H9 (cell line): Measurements from ENCODE around the gene GPR156. TPM values are rescaled to one million over a fixed set of nuclear protein-coding genes. Genes with fewer than 3 reads are reported as not detected.

ENCODE experiments used
- DNase-seq: peaks from one replicate; pipeline ENCODE4 v3.0.0-alpha.2; 2017
- H2AFZ ChIP-seq: one replicate; pipeline ENCODE4 v1.6.1; 2013; ENCODE audit warnings: mild to moderate bottlenecking, low read length, control low read depth, moderate library complexity
- H2AK5ac ChIP-seq: 2 replicates; pipeline ENCODE4 v1.6.1; 2013; ENCODE audit warnings: low read length, control low read depth, mixed read lengths; ENCODE audit not compliant: insufficient read length
- H2BK120ac ChIP-seq: one replicate; pipeline ENCODE4 v1.6.1; 2013; ENCODE audit warnings: low read depth, mild to moderate bottlenecking, low read length, control low read depth, inconsistent platforms; ENCODE audit not compliant: poor library complexity, severe bottlenecking
- H2BK12ac ChIP-seq: 2 replicates; pipeline ENCODE4 v1.6.1; 2013; ENCODE audit warnings: low read length, control low read depth, mixed read lengths, low read depth; ENCODE audit not compliant: insufficient read length
- H2BK15ac ChIP-seq: 2 replicates; pipeline ENCODE4 v1.6.1; 2013; ENCODE audit warnings: low read depth, low read length, control low read depth
- H2BK20ac ChIP-seq: one replicate; pipeline ENCODE4 v1.6.1; 2013; ENCODE audit warnings: low read depth, mild to moderate bottlenecking, low read length, control low read depth, inconsistent platforms; ENCODE audit not compliant: poor library complexity, severe bottlenecking
- H2BK5ac ChIP-seq: 2 replicates; pipeline ENCODE4 v1.6.1; 2013; ENCODE audit warnings: low read length, control low read depth, mixed read lengths; ENCODE audit not compliant: insufficient read length
- H3K14ac ChIP-seq: 2 replicates; pipeline ENCODE4 v1.6.1; 2013; ENCODE audit warnings: low read length, control low read depth; ENCODE audit not compliant: insufficient read depth
- H3K18ac ChIP-seq: 2 replicates; pipeline ENCODE4 v1.6.1; 2013; ENCODE audit warnings: low read depth, mild to moderate bottlenecking, mixed read lengths, low read length, control low read depth; ENCODE audit not compliant: insufficient read length
- H3K23ac ChIP-seq: 2 replicates; pipeline ENCODE4 v1.6.1; 2013; ENCODE audit warnings: low read length, control low read depth, mixed read lengths, low read depth; ENCODE audit not compliant: insufficient read length
- H3K23me2 ChIP-seq: 2 replicates; pipeline ENCODE4 v1.6.1; 2013; ENCODE audit warnings: low read depth, mild to moderate bottlenecking, mixed read lengths, low read length, control low read depth; ENCODE audit not compliant: insufficient read length, poor library complexity, severe bottlenecking
- H3K27ac ChIP-seq: 2 replicates; pipeline ENCODE4 v1.5.1; 2013; ENCODE audit warnings: low read length, control low read depth, mixed read lengths, low read depth; ENCODE audit not compliant: insufficient read length
- H3K27me3 ChIP-seq: 2 replicates; pipeline ENCODE4 v1.6.1; 2013; ENCODE audit warnings: low read length, control low read depth, inconsistent platforms; ENCODE audit not compliant: insufficient read depth
- H3K4ac ChIP-seq: 2 replicates; pipeline ENCODE4 v1.6.1; 2013; ENCODE audit warnings: low read depth, mild to moderate bottlenecking, control low read depth, inconsistent platforms, low read length, moderate library complexity
- H3K4me1 ChIP-seq: 2 replicates; pipeline ENCODE4 v1.6.1; 2013; ENCODE audit warnings: low read length, control low read depth, inconsistent platforms; ENCODE audit not compliant: insufficient read depth
- H3K4me2 ChIP-seq: 2 replicates; pipeline ENCODE4 v1.6.1; 2013; ENCODE audit warnings: low read length, control low read depth, mixed read lengths; ENCODE audit not compliant: insufficient read length, insufficient read depth
- H3K56ac ChIP-seq: 2 replicates; pipeline ENCODE4 v1.6.1; 2013; ENCODE audit warnings: low read depth, mild to moderate bottlenecking, mixed read lengths, low read length, control low read depth; ENCODE audit not compliant: insufficient read length
- H3K79me1 ChIP-seq: 2 replicates; pipeline ENCODE4 v1.6.1; 2013; ENCODE audit warnings: low read depth, mild to moderate bottlenecking, moderate library complexity, low read length, control low read depth, inconsistent platforms; ENCODE audit not compliant: insufficient read depth, poor library complexity, severe bottlenecking
- H3K79me2 ChIP-seq: 2 replicates; pipeline ENCODE4 v1.6.1; 2013; ENCODE audit warnings: low read length, control low read depth, inconsistent platforms; ENCODE audit not compliant: insufficient read depth
- H3K9ac ChIP-seq: 2 replicates; pipeline ENCODE4 v1.6.1; 2013; ENCODE audit warnings: low read length, control low read depth, mixed read lengths; ENCODE audit not compliant: insufficient read length; ENCODE audit errors: extremely low read depth
- H3K9me3 ChIP-seq: one replicate; pipeline ENCODE4 v1.6.1; 2013; ENCODE audit warnings: low read depth, low read length, inconsistent platforms; ENCODE audit not compliant: control insufficient read depth
- H3T11ph ChIP-seq: one replicate; pipeline ENCODE4 v1.6.1; 2013; ENCODE audit warnings: mild to moderate bottlenecking, low read length, control low read depth, inconsistent platforms
- H4K20me1 ChIP-seq: one replicate; pipeline ENCODE4 v1.6.1; 2013; ENCODE audit not compliant: control insufficient read depth, insufficient read length, insufficient read depth
- H4K5ac ChIP-seq: 2 replicates; pipeline ENCODE4 v1.6.1; 2013; ENCODE audit warnings: low read depth, mild to moderate bottlenecking, mixed read lengths, low read length, control low read depth; ENCODE audit not compliant: insufficient read length
- H4K8ac ChIP-seq: replicated peaks from 2 replicates; pipeline ENCODE4 v1.6.1; 2013; ENCODE audit warnings: low read length, control low read depth, mixed read lengths, low read depth; ENCODE audit not compliant: insufficient read length
- H4K91ac ChIP-seq: 2 replicates; pipeline ENCODE4 v1.6.1; 2013; ENCODE audit warnings: low read depth, mild to moderate bottlenecking, moderate library complexity, mixed read lengths, low read length, control low read depth; ENCODE audit not compliant: insufficient read length
- H3K27ac Mint-ChIP-seq, 3 experiments: 2 replicates in 2 of 3; 3 replicates in 1 of 3; pipeline ENCODE4 v1.8.0; 2020 to 2021; ENCODE audit warnings: mixed read lengths in 3 of 3, mild to moderate bottlenecking in 1 of 3, moderate library complexity in 1 of 3
- H3K27me3 Mint-ChIP-seq: 2 replicates; pipeline ENCODE4 v1.8.0; 2021; ENCODE audit warnings: low read depth, mild to moderate bottlenecking, moderate library complexity, mixed read lengths
- H3K36me3 Mint-ChIP-seq, 3 experiments: 2 replicates in 2 of 3; 3 replicates in 1 of 3; pipeline ENCODE4 v1.8.0; 2020 to 2021; ENCODE audit warnings: low read depth in 3 of 3, mixed read lengths in 3 of 3; ENCODE audit not compliant: insufficient read depth in 1 of 3
- H3K4me1 Mint-ChIP-seq, 2 experiments: 2 replicates each; pipeline ENCODE4 v1.8.0; 2020; ENCODE audit warnings: mixed read lengths in 2 of 2
- H3K4me3 Mint-ChIP-seq, 2 experiments: 2 replicates in 1 of 2; 3 replicates in 1 of 2; pipeline ENCODE4 v1.8.0; 2020 to 2021; ENCODE audit warnings: mild to moderate bottlenecking in 2 of 2, mixed read lengths in 2 of 2, moderate library complexity in 1 of 2
- H3K9me3 Mint-ChIP-seq, 2 experiments: 2 replicates in 1 of 2; 3 replicates in 1 of 2; pipeline ENCODE4 v1.8.0; 2020; ENCODE audit warnings: mild to moderate bottlenecking in 2 of 2, mixed read lengths in 2 of 2, moderate library complexity in 1 of 2
- WGBS: extraction: QIAGEN DNeasy Blood & Tissue Kit; methylation state at CpG from one replicate; pipeline ENCODE4 v1.1.7; 2013; ENCODE audit warnings: missing lambda C conversion rate, low lambda C conversion rate, mixed read lengths; ENCODE audit not compliant: insufficient read length; ENCODE audit errors: extremely low coverage; 5-methylcytosine and 5-hydroxymethylcytosine counted together
- total RNA-seq: library from RNA; stranded (reverse); gene quantifications from 2 replicates; pipeline ENCODE4 v1.2.1, GENCODE V29; 2021
- TF ChIP-seq, protein P1 (sequence below): fragments of 200-600 bp; sonication (generic); conservative IDR thresholded peaks from 3 replicates; pipeline ENCODE4 v1.8.0; 2021; ENCODE audit warnings: antibody characterized with exemption, mild to moderate bottlenecking

The GPR156 gene
- total RNA-seq, 1 experiment from 2014 or later = 1.8 TPM

DNA sequence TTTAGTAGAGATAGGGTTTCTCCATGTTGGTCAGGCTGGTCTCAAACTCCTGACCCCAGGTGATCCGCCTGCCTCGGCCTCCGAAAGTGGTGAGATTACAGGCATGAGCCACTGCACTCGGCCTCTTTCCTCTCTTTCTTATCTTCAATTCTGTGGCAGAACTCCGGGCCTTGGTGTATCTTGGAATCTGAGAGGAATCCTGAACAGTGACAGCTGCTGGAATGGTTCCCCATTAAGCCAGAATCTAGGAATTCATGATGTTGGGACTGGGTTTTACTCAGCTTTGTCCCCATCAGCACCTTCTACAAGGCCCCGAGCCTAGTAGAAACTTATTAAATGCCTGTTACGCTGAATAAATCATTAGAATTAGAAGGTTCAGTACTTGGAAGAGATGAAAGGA is 81.4 kb downstream of the GPR156 start:
- H3K9me3 Mint-ChIP-seq = no peaks in the 10 kb centered on the region
- no peak overlapping the region for H2AFZ ChIP-seq
- no peak overlapping the region for H2BK12ac ChIP-seq
- H4K20me1 ChIP-seq = no peaks in the 10 kb centered on the region
- H3K23ac ChIP-seq = no peak overlapping the region
- no peak overlapping the region for H4K5ac ChIP-seq
- H4K8ac ChIP-seq = no peak overlapping the region
- no peak overlapping the region for H3K14ac ChIP-seq
- H3K56ac ChIP-seq = no peak overlapping the region
- no peaks in the 10 kb centered on the region for H3K27me3 ChIP-seq
- H3K27ac ChIP-seq = no peak overlapping the region
- H3K79me2 ChIP-seq = no peaks in the 10 kb centered on the region
- no peak overlapping the region for H2BK15ac ChIP-seq
- no peak overlapping the region for H2BK120ac ChIP-seq
- no peak overlapping the region for H4K91ac ChIP-seq
- no peak overlapping the region for H3K18ac ChIP-seq
- no peaks in the 10 kb centered on the region; the same call in 1 of the 2 replicates for H3K4me1 ChIP-seq
- no CpG with 5 or more reads among the region's 7 CpGs for WGBS
- H3K27ac Mint-ChIP-seq = no peak overlapping the region
- no peak overlapping the region for H3K4me3 Mint-ChIP-seq
- H3K9me3 ChIP-seq = no peaks in the 10 kb centered on the region
- H2BK20ac ChIP-seq = no peak overlapping the region
- no peak overlapping the region for H2AK5ac ChIP-seq
- no peaks in the 10 kb centered on the region for H3K79me1 ChIP-seq
- peaks cover 2 to 5% of the 10 kb centered on the region in 2 experiments; a peak in 3 of 4 replicates for H3K4me1 Mint-ChIP-seq
- H3K9ac ChIP-seq = no peak overlapping the region
- H3K4me2 ChIP-seq = no peak overlapping the region
- H2BK5ac ChIP-seq = no peak overlapping the region
- no peak overlapping the region for H3T11ph ChIP-seq
- no peaks in the 10 kb centered on the region for H3K27me3 Mint-ChIP-seq
- H3K4ac ChIP-seq = no peak overlapping the region
- no peak for DNase-seq
- no peaks in the 10 kb centered on the region for H3K23me2 ChIP-seq
- H3K36me3 Mint-ChIP-seq = no peaks in the 10 kb centered on the region
- TF ChIP-seq, protein P1, sequence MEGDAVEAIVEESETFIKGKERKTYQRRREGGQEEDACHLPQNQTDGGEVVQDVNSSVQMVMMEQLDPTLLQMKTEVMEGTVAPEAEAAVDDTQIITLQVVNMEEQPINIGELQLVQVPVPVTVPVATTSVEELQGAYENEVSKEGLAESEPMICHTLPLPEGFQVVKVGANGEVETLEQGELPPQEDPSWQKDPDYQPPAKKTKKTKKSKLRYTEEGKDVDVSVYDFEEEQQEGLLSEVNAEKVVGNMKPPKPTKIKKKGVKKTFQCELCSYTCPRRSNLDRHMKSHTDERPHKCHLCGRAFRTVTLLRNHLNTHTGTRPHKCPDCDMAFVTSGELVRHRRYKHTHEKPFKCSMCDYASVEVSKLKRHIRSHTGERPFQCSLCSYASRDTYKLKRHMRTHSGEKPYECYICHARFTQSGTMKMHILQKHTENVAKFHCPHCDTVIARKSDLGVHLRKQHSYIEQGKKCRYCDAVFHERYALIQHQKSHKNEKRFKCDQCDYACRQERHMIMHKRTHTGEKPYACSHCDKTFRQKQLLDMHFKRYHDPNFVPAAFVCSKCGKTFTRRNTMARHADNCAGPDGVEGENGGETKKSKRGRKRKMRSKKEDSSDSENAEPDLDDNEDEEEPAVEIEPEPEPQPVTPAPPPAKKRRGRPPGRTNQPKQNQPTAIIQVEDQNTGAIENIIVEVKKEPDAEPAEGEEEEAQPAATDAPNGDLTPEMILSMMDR = no peak
